KOPT-K1 (cell line): ENCODE results near the gene SLC17A1.
"Not testable (repeated sequence)": the region's sequence is repeated elsewhere in the genome, so short reads cannot be mapped to it uniquely, and the experiment has no call there.

ENCODE experiments used
- H3K27ac ChIP-seq: fragments of 200-600 bp; sonication (generic); 2 replicates; pipeline ENCODE4 v1.5.1; 2016; ENCODE audit warnings: antibody characterized with exemption, mild to moderate bottlenecking, low read depth, low read length; ENCODE audit not compliant: poor library complexity, severe bottlenecking
- H3K36me3 ChIP-seq: fragments of 200-600 bp; sonication (generic); 2 replicates; pipeline ENCODE4 v1.5.1; 2017; ENCODE audit warnings: antibody characterized with exemption, mild to moderate bottlenecking, low read length, moderate library complexity; ENCODE audit not compliant: insufficient read depth
- H3K9me3 ChIP-seq: fragments of 200-600 bp; sonication (generic); 2 replicates; pipeline ENCODE4 v1.5.1; 2017; ENCODE audit warnings: antibody characterized with exemption, low read length, mild to moderate bottlenecking; ENCODE audit not compliant: insufficient read depth, poor library complexity, severe bottlenecking

SLC17A1 gene

DNA sequence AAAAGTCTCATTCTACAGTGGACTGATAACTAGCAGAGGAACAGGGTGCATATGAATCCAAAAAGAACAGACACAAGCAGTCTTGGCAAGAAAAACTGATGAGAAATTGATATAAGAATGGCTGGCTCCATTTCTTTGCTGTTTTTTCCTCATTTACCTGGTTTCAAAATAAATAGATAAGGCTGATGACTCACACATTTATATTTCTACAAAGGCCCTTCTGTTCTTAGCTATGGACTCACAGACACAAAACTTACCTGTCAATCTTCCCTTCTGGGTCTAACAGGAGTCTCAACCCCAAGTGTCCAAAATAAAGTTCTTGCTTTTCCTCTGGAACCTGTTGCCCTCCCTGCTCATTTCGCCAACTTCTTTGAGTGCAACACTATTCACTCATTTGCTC lies 76.4 kb downstream of the SLC17A1 start:
- H3K27ac ChIP-seq, result no peak overlapping the region
- H3K9me3 ChIP-seq, result no peaks in the 10 kb centered on the region
- H3K36me3 ChIP-seq, result no peaks in the 10 kb centered on the region

DNA sequence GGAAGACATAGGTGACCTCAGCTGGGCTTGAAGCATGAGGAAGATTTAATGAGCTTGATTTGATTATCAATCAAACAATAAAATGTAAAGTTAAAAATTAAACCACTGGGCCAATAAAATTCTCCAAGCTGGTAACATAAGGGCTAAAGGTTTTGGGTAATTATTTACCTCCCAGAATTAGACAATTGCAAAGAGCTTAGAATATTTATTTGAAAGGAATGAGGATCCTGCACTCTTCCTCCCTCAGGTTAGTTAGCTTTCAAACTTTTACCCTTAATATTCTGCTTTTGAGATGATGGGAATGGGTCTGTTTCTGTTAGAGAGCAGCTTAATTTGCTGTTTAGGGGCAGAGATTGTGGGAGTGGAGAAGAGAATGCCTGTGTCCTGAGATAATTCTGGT lies 77.3 kb downstream of the SLC17A1 start, which contains the start of gene SLC17A4:
TSS of gene SLC17A4 (plus strand) at position 208 of the 400 bp plus-strand sequence. CDS start 7,221 bp downstream, outside the sequence.
- Histone ChIP-seq H3K9me3 (no peaks in the 10 kb centered on the region), H3K27ac (no peak within 1 kb of the TSS), H3K36me3 (no peaks in the 10 kb centered on the region)

DNA sequence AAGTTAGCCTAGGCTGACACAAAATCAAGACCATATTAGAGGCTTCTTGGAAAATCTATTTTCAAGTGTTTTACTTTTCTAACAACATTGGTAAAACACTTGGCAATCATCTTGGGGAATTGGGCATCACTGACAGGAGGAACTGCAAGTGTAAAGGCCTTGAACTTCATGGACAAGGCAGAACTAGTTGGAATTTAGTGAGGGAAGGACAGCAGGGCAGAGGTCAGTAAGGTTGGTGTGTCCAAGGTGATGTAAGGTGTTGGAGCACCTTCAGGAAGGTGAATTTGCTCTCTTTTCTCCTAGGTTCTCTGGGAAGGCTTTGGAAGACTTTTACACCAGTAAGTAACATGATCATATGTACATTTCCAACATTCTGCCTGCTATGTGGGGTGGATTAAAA lies 78.8 kb downstream of the SLC17A1 start:
- no peak overlapping the region for H3K27ac ChIP-seq
- no peaks in the 10 kb centered on the region for H3K9me3 ChIP-seq
- no peaks in the 10 kb centered on the region for H3K36me3 ChIP-seq

DNA sequence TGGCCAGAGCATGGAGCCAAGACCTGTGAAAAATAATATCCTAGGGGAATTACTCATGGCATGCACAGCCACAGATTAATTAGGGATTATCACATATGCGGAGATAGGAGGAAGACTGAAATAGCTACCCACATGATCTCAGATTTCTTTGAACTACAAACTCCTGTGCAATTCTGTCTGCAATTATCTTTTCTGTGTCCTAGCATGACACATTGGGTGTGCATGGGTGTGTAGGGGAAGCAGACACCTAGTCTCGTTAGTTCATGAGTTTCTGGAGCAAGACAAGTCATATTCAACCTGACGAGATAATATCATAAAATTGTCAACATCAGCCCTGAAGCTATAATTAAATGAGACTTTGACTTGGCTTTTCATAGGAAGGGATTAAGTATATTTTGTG lies 80.9 kb downstream of the SLC17A1 start:
- Histone ChIP-seq H3K9me3 (no peaks in the 10 kb centered on the region), H3K36me3 (no peaks in the 10 kb centered on the region), H3K27ac (no peak overlapping the region)

DNA sequence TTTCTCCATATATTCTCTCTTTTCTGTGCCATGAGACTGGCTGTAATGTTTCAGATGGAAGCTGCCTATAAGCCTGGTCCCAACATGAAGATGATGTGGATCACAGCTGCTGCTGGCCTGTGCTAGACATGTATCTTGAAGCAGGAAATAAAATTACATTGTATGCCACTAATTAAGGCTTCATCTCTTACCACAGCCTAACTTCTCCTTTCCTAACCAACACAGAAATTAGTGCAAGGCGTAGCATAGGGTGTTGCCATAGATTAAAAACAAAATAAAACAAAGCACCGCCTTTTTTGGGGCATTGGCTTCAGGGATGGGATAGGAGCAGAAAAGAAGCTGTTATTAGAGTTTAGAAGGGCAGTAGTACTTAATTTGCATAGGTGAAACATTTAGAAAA lies 82.0 kb downstream of the SLC17A1 start:
- Histone ChIP-seq H3K27ac (no peak overlapping the region), H3K9me3 (no peaks in the 10 kb centered on the region), H3K36me3 (no peaks in the 10 kb centered on the region)

DNA sequence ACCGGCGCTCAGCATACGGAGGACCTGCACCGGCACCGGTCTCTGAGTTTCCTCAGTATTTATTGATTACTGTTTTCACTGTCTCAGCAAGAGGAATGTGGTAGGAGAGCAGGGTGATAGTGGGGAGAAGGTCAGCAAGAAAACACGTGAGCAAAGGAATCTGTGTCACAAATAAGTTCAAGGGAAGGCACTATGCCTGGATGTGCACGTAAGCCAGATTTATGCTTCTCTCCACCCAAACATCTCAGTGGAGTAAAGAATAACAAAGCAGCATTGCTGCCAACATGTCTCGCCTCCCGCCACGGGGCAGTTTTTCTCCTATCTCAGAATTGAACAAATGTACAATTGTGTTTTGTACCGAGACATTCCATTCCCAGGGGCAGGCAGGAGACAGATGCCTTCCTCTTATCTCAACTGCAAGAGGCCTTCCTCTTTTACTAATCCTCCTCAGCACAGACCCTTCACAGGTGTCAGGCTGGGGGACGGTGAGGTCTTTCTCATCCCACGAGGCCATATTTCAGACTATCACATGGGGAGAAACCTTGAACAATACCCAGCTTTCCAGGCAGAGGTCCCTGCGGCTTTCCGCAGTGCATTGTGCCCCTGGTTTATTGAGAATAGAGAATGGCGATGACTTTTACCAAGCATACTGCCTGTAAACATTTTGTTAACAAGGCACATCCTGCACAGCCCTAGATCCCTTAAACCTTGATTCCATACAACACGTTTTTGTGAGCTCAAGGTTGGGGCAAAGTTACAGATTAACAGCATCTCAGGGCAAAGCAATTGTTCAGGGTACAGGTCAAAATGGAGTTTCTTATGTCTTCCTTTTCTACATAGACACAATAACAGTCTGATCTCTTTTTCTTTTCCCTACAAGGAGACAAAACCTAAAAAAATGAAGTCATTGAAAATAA lies 83.0 kb downstream of the SLC17A1 start:
- not testable (repeated sequence) for H3K9me3 ChIP-seq, H3K36me3 ChIP-seq, H3K27ac ChIP-seq

DNA sequence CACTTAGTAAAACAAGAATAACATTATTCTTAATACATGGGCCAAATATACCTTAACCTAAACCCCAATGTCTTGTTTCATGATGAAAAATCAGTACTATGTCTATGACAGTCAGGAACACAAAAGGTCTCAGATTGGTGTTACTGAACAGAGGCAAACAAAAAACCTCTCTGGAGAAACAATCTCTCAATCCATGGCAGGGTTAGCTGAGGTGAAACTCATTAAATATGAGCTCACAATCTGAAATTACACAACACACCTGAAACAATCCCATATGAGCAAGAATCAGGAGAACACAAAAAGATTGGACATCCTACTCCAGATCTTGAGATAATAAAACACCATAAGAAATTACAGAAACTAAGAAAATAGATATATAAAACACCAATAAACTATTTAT lies 83.8 kb downstream of the SLC17A1 start:
- Histone ChIP-seq H3K27ac (no peak overlapping the region), H3K36me3 (no peaks in the 10 kb centered on the region), H3K9me3 (no peaks in the 10 kb centered on the region)

DNA sequence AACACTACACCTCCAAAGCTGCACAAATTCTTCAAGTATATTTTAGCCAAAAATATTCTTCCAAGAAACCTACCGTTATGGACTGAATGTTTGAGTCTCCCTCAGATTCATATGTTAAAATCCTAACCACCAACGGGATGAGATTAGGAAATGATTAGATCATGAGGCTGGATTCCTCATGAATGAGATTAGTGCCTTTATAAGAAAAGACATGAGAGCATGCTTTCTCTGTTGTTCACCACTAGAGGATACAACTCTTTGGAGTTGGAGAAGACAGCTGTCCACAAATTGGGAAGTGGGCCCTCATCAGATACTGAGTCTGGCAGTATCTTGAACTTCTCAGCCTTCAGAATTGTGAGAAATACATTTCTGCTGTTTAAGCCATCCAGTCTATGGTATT lies 84.4 kb downstream of the SLC17A1 start:
- Histone ChIP-seq H3K36me3 (no peaks in the 10 kb centered on the region), H3K27ac (no peak overlapping the region), H3K9me3 (no peaks in the 10 kb centered on the region)

DNA sequence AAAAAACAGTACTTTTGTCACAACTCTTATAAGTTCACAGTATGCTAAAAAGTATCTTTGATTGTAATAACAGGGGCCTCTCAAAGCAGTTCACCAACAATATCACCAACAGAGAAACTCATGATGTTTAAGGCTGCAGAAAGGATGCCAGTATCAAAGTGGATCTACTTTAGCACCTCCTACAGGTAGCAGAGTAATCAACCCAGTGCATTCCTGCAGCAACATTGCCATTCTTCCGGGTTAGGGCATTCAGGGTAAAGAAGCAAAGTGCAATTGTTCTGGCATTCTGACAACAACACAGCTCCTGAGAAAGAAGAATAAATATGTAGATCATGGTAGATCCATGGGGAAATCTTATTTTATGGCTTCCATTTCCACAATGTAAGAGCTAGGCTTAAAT lies 84.9 kb downstream of the SLC17A1 start:
- H3K27ac ChIP-seq, result no peak overlapping the region
- H3K9me3 ChIP-seq, result no peaks in the 10 kb centered on the region
- no peaks in the 10 kb centered on the region for H3K36me3 ChIP-seq

DNA sequence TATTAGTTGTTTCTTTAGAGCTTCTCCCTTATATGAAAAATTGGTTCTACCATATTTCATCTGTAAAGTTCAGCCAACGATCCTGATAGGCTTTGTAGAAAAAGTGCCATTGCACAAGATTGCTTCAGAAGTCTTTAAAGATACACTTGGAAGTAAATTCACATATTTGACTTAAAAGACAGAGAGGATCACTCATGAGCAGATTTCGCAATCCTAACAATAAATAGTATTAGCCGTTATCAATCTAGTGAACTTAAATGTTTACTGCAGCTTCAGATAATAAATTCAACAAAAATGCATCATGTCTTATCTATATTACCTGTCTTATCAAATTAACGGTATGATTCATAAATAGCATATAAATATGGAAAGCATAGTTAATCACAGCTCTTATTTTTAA lies 86.0 kb downstream of the SLC17A1 start:
- no peak overlapping the region for H3K27ac ChIP-seq
- no peaks in the 10 kb centered on the region for H3K9me3 ChIP-seq
- no peaks in the 10 kb centered on the region for H3K36me3 ChIP-seq

DNA sequence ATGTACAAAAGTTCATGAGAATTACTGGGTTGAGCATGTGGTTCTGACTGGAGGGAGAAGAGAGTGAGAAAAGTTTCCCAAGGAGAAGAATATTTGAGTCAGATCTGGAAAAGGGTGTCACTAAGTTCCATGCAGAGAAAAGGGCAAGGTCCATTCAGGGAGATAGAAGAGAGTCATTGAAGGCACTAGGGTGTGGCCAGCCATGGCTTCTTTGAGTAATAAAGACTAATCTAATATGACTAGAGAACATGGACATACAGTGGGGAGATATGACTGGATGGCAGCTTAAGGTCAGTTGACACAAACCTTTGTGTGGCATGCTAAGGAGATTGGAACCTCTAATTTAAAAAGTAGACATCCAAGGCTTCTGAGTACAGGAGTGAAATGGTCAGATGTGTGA lies 88.0 kb downstream of the SLC17A1 start:
- Histone ChIP-seq H3K36me3 (no peaks in the 10 kb centered on the region), H3K9me3 (no peaks in the 10 kb centered on the region), H3K27ac (no peak overlapping the region)

DNA sequence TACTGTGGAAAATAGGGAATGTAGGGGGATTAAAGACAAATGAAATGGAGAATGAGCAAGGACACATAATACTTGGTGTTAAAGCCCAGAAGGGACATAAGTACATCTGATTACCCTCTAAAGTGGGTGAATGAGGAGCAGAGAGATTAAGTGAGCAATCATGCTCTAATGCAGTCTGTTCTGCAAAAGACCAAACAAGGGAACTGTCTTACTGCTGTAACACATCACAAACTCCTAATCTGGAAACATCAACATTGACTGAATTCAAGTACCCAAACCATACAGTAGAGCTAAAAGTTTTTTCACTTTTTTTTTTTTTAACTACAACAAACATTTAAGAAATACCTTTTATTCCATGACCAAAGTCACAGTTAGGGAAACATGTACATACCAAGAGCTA lies 96.6 kb downstream of the SLC17A1 start:
- H3K27ac ChIP-seq, result no peak overlapping the region
- no peaks in the 10 kb centered on the region for H3K36me3 ChIP-seq
- H3K9me3 ChIP-seq, result peaks cover 22% of the 10 kb centered on the region
